Esophagus muscularis mucosa (tissue), 3 donors: ENCODE data around the gene GLS.

Source experiments
- POLR2AphosphoS5 ChIP-seq, 2 donors: sonication (generic); formaldehyde crosslinking; IDR thresholded peaks; one replicate each; pipeline ENCODE4 v1.6.1; 2017; ENCODE audit warnings: antibody characterized with exemption in 2 of 2
- TF ChIP-seq, protein P1 (sequence below), 3 experiments: fragments of 200-600 bp in 2 of 3; fragments of 450-650 bp in 1 of 3; sonication (generic) in 2 of 3; IDR thresholded peaks; one replicate each; pipeline ENCODE4 v1.5.1; 2017 to 2019; ENCODE audit warnings: antibody characterized with exemption in 3 of 3, mild to moderate bottlenecking in 2 of 3, moderate library complexity in 1 of 3

- TF ChIP-seq, protein P1, sequence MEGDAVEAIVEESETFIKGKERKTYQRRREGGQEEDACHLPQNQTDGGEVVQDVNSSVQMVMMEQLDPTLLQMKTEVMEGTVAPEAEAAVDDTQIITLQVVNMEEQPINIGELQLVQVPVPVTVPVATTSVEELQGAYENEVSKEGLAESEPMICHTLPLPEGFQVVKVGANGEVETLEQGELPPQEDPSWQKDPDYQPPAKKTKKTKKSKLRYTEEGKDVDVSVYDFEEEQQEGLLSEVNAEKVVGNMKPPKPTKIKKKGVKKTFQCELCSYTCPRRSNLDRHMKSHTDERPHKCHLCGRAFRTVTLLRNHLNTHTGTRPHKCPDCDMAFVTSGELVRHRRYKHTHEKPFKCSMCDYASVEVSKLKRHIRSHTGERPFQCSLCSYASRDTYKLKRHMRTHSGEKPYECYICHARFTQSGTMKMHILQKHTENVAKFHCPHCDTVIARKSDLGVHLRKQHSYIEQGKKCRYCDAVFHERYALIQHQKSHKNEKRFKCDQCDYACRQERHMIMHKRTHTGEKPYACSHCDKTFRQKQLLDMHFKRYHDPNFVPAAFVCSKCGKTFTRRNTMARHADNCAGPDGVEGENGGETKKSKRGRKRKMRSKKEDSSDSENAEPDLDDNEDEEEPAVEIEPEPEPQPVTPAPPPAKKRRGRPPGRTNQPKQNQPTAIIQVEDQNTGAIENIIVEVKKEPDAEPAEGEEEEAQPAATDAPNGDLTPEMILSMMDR (IDR thresholded peaks at IDR 0.05) = no peak
- no peak for TF ChIP-seq POLR2AphosphoS5 (IDR thresholded peaks at IDR 0.05)
Measured at GRCh38 chr2:190980630-190981209, 100.1 kb downstream of the GLS start.
